Measurements from ENCODE around the gene EMID1.

The EMID1 gene

GRCh38 chr22:29211066-29211465 is 5.4 kb downstream of the EMID1 start:
- no peak for FAIRE-seq

GRCh38 chr22:29211466-29211865 is 5.8 kb downstream of the EMID1 start:
- DNase-seq (ENCODE audit: insufficient read length, low spot score): no peak
- FAIRE-seq: no peak
- no peak for TF ChIP-seq CTCF (IDR thresholded peaks at IDR 0.05; ENCODE audit: insufficient read depth, missing control alignments)

More at GRCh38 chr22:29211066-29211465, 5.4 kb downstream of the EMID1 start:
- TF ChIP-seq CTCF (IDR thresholded peaks at IDR 0.05; ENCODE audit: insufficient read depth, missing control alignments): no peak
- no peak for DNase-seq (ENCODE audit: insufficient read length, low spot score)

GRCh38 chr22:29212743-29213142 is 7.0 kb downstream of the EMID1 start:
- no peak for DNase-seq (ENCODE audit: insufficient read length, low spot score)

GRCh38 chr22:29213493-29213892 is 7.8 kb downstream of the EMID1 start:
- no peak for FAIRE-seq
- no peak for DNase-seq (ENCODE audit: insufficient read length, low spot score)
- no peak for TF ChIP-seq CTCF (IDR thresholded peaks at IDR 0.05; ENCODE audit: insufficient read depth, missing control alignments)

More at GRCh38 chr22:29212743-29213142, 7.0 kb downstream of the EMID1 start:
- FAIRE-seq: no peak
- no peak for TF ChIP-seq CTCF (IDR thresholded peaks at IDR 0.05; ENCODE audit: insufficient read depth, missing control alignments)

DNA sequence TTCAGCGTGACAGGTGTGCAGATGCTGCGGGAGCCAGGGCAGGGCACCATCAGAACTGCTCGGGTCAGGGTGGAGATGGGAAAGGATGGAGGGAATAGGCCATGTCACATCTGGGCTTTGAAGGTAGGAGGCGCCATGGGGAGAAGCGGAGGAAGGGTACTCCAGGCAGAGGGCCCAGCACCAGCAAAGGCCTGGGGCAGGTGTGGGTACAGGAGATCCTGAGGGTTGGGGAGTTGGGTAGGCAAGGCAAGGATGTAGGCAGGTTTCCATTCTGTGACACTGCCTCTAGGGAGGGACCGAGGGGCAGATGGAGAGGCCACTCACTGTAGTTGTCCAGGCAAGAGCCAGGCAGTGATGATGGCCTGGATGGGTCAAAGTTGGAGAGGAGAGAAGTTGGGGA is 8.5 kb downstream of the EMID1 start:
- TF ChIP-seq CTCF (IDR thresholded peaks at IDR 0.05; ENCODE audit: insufficient read depth, missing control alignments): no peak
- FAIRE-seq: no peak
- DNase-seq (ENCODE audit: insufficient read length, low spot score): no peak

- TF ChIP-seq CTCF (IDR thresholded peaks at IDR 0.05; ENCODE audit: insufficient read depth, missing control alignments): no peak
- FAIRE-seq (no peak), DNase-seq (ENCODE audit: insufficient read length, low spot score) (no peak)
These were observed 9.5 kb downstream of the EMID1 start for GRCh38 chr22:29215012-29215860.

Measured in D721Med (cell line).